Colonic mucosa (tissue), 4 donors: ENCODE results near the gene GGT5. TPM values are rescaled to one million over a fixed set of nuclear protein-coding genes. Genes with fewer than 3 reads are reported as not detected.

ENCODE experiments used
- DNase-seq: peaks from one replicate; pipeline ENCODE4 v3.0.0-alpha.2; 2020
- H3K27ac ChIP-seq: fragments of 200-600 bp; one replicate; pipeline ENCODE4 v1.8.0; 2021
- H3K27me3 ChIP-seq: fragments of 200-600 bp; one replicate; pipeline ENCODE4 v1.8.0; 2021
- H3K36me3 ChIP-seq: fragments of 200-600 bp; one replicate; pipeline ENCODE4 v1.8.0; 2021
- H3K4me1 ChIP-seq: fragments of 200-600 bp; one replicate; pipeline ENCODE4 v1.8.0; 2021; ENCODE audit warnings: mild to moderate bottlenecking
- H3K4me3 ChIP-seq: fragments of 200-600 bp; one replicate; pipeline ENCODE4 v1.8.0; 2021
- H3K9ac ChIP-seq, 2 donors: one replicate each; pipeline ENCODE4 v1.7.0; 2013; ENCODE audit warnings: control low read depth in 2 of 2, low read depth in 2 of 2, low read length in 2 of 2
- H3K9me3 ChIP-seq: fragments of 200-600 bp; one replicate; pipeline ENCODE4 v1.8.0; 2021
- intact Hi-C: fragments of 100-400 bp; cut with DNase I; formaldehyde crosslinking; loops from one replicate; pipeline ENCODE4 v1.14.1; 2022
- total RNA-seq, 2 donors: library from RNA; stranded (reverse); fragmentation: NEBNext Ultra II Directional in 1 of 2; extraction: Animal tissue kit (Norgen Biotek cat#: 25700) in 1 of 2; gene quantifications; one replicate each; pipeline ENCODE4 v1.2.1, GENCODE V29; 2021
- TF ChIP-seq, protein P1 (sequence below): fragments of 200-600 bp; IDR thresholded peaks from one replicate; pipeline ENCODE4 v1.8.0; 2022; ENCODE audit warnings: antibody characterized with exemption, mild to moderate bottlenecking
- donor health status: healthy.
- donor health status: DM: no; HTN: no; CAD: no.
- donor health status: DM: no; HTN: no; CAD: no.

Gene GGT5
- total RNA-seq, 2 donors from 2014 or later: 2.6 to 3.7 TPM

DNA sequence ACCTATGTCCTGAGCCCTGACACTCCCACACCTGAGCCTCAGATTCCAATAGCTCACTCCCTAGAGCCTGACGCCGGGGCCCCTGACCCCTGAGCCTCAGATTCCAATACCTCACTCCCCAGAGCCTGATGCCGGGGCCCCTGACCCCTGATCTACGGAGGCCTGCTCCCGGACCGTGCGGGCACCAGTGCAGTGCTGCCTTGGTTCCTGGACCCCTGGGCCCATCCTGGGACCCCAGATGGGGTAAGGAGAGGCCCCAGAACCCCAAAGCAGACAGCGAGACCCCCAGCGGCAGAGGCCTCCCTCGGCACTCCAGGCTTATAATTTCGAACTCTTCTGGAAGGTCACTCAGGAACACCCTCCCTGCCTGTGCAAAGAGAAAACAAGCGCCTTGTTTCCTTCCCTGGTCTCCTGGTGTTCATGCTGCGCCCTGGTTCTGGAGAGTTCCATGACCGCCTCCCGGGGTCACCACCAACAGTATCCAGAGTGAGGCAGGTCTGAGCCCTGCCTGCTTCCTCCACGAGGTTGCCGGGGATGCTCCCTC, 56.1 kb downstream of the GGT5 start:
- Histone ChIP-seq H3K9ac (no peak overlapping the region), H3K4me1 (no peaks in the 10 kb centered on the region), H3K36me3 (no peaks in the 10 kb centered on the region), H3K27ac (no peak overlapping the region), H3K4me3 (no peak overlapping the region), H3K27me3 (no peaks in the 10 kb centered on the region), H3K9me3 (no peaks in the 10 kb centered on the region)
- intact Hi-C loops: loop anchor here (5.0 kb wide), 1 partner anchor 59 kb away; the partner anchor contains the start of gene GGT5
- no peak for DNase-seq
- TF ChIP-seq, protein P1, sequence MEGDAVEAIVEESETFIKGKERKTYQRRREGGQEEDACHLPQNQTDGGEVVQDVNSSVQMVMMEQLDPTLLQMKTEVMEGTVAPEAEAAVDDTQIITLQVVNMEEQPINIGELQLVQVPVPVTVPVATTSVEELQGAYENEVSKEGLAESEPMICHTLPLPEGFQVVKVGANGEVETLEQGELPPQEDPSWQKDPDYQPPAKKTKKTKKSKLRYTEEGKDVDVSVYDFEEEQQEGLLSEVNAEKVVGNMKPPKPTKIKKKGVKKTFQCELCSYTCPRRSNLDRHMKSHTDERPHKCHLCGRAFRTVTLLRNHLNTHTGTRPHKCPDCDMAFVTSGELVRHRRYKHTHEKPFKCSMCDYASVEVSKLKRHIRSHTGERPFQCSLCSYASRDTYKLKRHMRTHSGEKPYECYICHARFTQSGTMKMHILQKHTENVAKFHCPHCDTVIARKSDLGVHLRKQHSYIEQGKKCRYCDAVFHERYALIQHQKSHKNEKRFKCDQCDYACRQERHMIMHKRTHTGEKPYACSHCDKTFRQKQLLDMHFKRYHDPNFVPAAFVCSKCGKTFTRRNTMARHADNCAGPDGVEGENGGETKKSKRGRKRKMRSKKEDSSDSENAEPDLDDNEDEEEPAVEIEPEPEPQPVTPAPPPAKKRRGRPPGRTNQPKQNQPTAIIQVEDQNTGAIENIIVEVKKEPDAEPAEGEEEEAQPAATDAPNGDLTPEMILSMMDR: no peak

DNA sequence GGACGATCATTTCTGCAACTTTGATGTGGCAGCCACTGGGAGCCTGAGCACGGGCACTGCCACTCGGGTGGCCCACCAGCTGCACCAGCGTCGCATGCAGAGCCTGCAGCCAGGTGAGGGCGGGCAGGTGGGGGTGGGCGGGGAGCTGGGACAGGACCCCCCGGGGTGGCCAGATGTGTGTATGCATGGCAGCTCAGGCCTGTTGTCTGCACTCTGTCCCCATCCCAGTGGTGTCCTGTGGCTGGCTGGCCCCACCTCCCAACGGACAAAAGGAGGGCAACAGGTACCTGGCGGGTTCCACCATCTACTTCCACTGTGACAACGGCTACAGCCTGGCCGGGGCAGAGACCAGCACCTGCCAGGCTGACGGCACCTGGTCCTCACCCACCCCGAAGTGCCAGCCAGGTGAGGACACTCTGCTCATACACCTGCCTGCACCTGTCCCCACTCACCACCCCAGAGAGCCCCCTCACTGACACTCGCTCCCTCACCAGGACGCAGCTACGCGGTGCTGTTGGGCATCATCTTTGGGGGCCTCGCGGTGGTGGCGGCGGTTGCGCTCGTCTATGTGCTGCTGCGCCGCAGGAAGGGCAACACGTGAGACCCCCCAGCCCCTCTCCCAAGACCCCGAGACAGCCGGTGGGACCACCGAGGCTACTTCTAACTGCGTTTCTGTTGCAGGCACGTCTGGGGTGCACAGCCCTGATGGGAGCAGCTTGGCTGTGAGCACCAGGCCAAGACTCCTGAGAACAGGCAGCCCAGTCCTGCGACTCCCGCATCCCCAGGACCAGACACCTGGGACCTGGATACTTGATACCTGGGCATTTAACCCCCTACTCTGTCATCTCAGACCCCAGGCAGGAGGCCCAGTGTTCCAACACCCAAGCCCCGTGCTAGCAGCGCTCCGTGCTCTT, 56.9 kb downstream of the GGT5 start:
- H3K9ac ChIP-seq: no peak overlapping the region
- H3K9me3 ChIP-seq: no peaks in the 10 kb centered on the region
- H3K4me1 ChIP-seq: no peaks in the 10 kb centered on the region
- TF ChIP-seq, protein P1: no peak
- intact Hi-C loops: loop anchor here (5.0 kb wide), 1 partner anchor 59 kb away; the partner anchor contains the start of gene GGT5
- H3K4me3 ChIP-seq: no peak overlapping the region
- no peaks in the 10 kb centered on the region for H3K27me3 ChIP-seq
- no peak for DNase-seq
- H3K27ac ChIP-seq: no peak overlapping the region
- H3K36me3 ChIP-seq: no peaks in the 10 kb centered on the region

DNA sequence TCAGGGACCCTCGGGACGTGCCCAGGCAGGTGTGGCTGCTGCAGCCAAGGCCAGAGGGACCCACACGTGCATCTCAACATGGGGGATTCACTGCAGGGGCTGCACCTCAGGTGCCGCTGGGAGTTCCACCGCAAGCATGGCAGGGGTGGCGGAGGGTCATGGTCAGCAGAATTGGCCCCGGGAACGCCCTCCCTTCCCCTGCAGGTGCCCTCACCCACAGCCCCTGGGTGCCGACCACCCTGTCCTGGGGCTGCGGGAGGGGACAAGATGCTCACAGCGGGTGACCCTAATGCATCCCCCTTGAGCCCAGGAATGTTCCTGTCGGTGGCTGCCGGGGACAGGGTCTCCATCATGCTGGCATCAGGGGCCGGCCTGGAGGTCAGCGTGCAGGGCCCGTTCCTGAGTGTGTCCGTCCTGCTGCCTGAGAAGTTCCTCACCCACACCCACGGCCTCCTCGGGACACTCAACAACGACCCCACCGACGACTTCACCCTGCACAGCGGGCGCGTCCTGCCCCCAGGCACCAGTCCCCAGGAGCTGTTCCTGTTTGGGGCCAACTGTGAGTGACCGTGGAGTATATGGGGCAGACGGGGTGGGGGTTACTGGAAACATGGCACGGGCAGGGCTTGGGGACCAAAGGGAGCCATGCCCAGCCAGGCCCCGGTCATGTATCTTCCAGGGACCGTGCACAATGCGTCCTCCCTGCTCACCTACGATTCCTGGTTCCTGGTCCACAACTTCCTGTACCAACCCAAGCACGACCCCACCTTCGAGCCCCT, 57.8 kb downstream of the GGT5 start:
- TF ChIP-seq, protein P1: no peak
- intact Hi-C loops: loop anchor here (5.0 kb wide), 1 partner anchor 60 kb away; the partner anchor contains the start of gene GGT5

DNA sequence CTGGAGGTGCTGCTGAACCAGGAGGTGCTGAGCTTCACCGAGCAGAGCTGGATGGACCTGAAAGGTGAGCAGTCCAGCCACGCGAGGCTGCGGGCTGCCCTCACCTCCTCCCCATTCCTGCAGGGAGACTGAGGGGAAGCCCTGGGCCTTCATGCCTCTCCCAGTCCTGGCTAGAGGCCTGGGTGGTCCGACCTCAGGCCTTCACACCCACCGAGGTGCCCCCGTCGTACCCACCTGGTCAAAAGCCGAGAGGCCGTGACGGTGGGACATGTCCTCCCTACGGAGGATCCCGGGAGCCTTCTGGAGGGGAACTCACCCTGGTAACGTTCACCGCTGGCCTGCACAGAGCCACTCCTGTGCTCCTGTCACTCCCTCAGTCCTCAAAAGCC, 58.5 kb downstream of the GGT5 start:
- Histone ChIP-seq H3K9me3 (no peaks in the 10 kb centered on the region), H3K9ac (no peak overlapping the region)

More for the DNA sequence above, 57.8 kb downstream of the GGT5 start:
- Histone ChIP-seq H3K27ac (no peak overlapping the region), H3K4me3 (no peak overlapping the region), H3K9me3 (no peaks in the 10 kb centered on the region), H3K4me1 (no peaks in the 10 kb centered on the region), H3K36me3 (no peaks in the 10 kb centered on the region), H3K9ac (no peak overlapping the region), H3K27me3 (no peaks in the 10 kb centered on the region)
- DNase-seq: no peak

More for the DNA sequence above, 58.5 kb downstream of the GGT5 start:
- H3K4me1 ChIP-seq: peaks cover 5% of the 10 kb centered on the region
- H3K27ac ChIP-seq: no peak overlapping the region
- intact Hi-C loops: loop anchor here (5.0 kb wide), 1 partner anchor 61 kb away; the partner anchor contains the start of gene GGT5
- H3K4me3 ChIP-seq: no peak overlapping the region
- TF ChIP-seq, protein P1: no peak
- no peaks in the 10 kb centered on the region for H3K27me3 ChIP-seq
- DNase-seq: no peak
- H3K36me3 ChIP-seq: no peaks in the 10 kb centered on the region
